HL-60/S4 treated with retinoic acid at 250 ng/mL for 4 days and 3 days (cell line): ENCODE results near the gene TNFAIP8L1.
"Not testable (repeated sequence)": the region's sequence is repeated elsewhere in the genome, so short reads cannot be mapped to it uniquely, and the experiment has no call there.

Source experiments
- in situ Hi-C: fragments of 300-500 bp; cut with MboI; formaldehyde crosslinking; loops from 2 replicates; pipeline ENCODE4 v1.7.0; 2022; ENCODE audit warnings: low sequenced_read_pairs

The TNFAIP8L1 gene

GRCh38 chr19:4638828-4639530, at the start of gene TNFAIP8L1:
TSS of gene TNFAIP8L1 (plus strand) at chr19:4639516. CDS start at chr19:4651870, 12,354 bp downstream.
- in situ Hi-C loops: no loop called here

- in situ Hi-C loops: no loop called here
Observed at GRCh38 chr19:4589579-4590410, 49.5 kb upstream of the TNFAIP8L1 start.

- in situ Hi-C loops: no loop called here
Observed at GRCh38 chr19:4590559-4590958, 48.8 kb upstream of the TNFAIP8L1 start.

- in situ Hi-C loops: no loop called here
Observed at GRCh38 chr19:4591320-4591719, 48.0 kb upstream of the TNFAIP8L1 start.

- in situ Hi-C loops: no loop called here
Observed at GRCh38 chr19:4592445-4592844, 46.9 kb upstream of the TNFAIP8L1 start.

GRCh38 chr19:4593409-4593851, 45.9 kb upstream of the TNFAIP8L1 start:
- in situ Hi-C loops: no loop called here

GRCh38 chr19:4594201-4594600, 45.1 kb upstream of the TNFAIP8L1 start:
- in situ Hi-C loops: no loop called here

- in situ Hi-C loops: not testable (repeated sequence)
Observed at GRCh38 chr19:4595158-4595557, 44.2 kb upstream of the TNFAIP8L1 start.

- in situ Hi-C loops: no loop called here
Observed at GRCh38 chr19:4596033-4596904, 43.0 kb upstream of the TNFAIP8L1 start.

- in situ Hi-C loops: no loop called here
Observed at GRCh38 chr19:4597278-4597974, 41.9 kb upstream of the TNFAIP8L1 start.

GRCh38 chr19:4597975-4598671, 41.2 kb upstream of the TNFAIP8L1 start:
- in situ Hi-C loops: no loop called here

GRCh38 chr19:4598712-4599111, 40.6 kb upstream of the TNFAIP8L1 start:
- in situ Hi-C loops: no loop called here

- in situ Hi-C loops: no loop called here
Observed at GRCh38 chr19:4600082-4600481, 39.2 kb upstream of the TNFAIP8L1 start.

- in situ Hi-C loops: no loop called here
Observed at GRCh38 chr19:4600893-4601292, 38.4 kb upstream of the TNFAIP8L1 start.

- in situ Hi-C loops: no loop called here
Observed at GRCh38 chr19:4602173-4602788, 37.0 kb upstream of the TNFAIP8L1 start.

- in situ Hi-C loops: no loop called here
Observed at GRCh38 chr19:4602915-4603314, 36.4 kb upstream of the TNFAIP8L1 start.

GRCh38 chr19:4604912-4605311, 34.4 kb upstream of the TNFAIP8L1 start:
- in situ Hi-C loops: no loop called here

GRCh38 chr19:4606181-4606580, 33.1 kb upstream of the TNFAIP8L1 start:
- in situ Hi-C loops: no loop called here

GRCh38 chr19:4606921-4607678, 32.2 kb upstream of the TNFAIP8L1 start:
- in situ Hi-C loops: no loop called here
